ENCODE data around the gene CDH23.

GRCh38 chr10:71681977-71682376 is 285.3 kb downstream of the CDH23 start:
- TF ChIP-seq CTCF (IDR thresholded peaks at IDR 0.05) (no peak), POLR2A (IDR thresholded peaks at IDR 0.05; ENCODE audit: low read length) (no peak), SMC3 (IDR thresholded peaks at IDR 0.05) (no peak), RNF2 (IDR thresholded peaks at IDR 0.05; ENCODE audit: borderline replicate concordance, low read depth) (no peak), HDAC2 (IDR thresholded peaks at IDR 0.05) (no peak), RCOR1 (IDR thresholded peaks at IDR 0.05; ENCODE audit: low read depth, low read length) (no peak), ZNF302 (CRISPR knock-in tag; IDR thresholded peaks at IDR 0.05) (no peak)

All from A549 (cell line).